COLO668 (cell line): ENCODE results near the gene TAS2R14.

Experiments used
- DNase-seq: peaks from one replicate; lab custom pipeline; 2025; ENCODE audit not compliant: unreplicated experiment; lab: John Stamatoyannopoulos, UW

The TAS2R14 gene

GRCh38 chr12:10939163-10939562, at the start of gene TAS2R14:
Gene TAS2R14, minus strand, starts transcription at chr12:10939263. Its CDS starts 56 bp downstream, at chr12:10939207.
- DNase-seq, result no peak

- no peak for DNase-seq
These were observed 47.7 kb upstream of the TAS2R14 start, which contains the start of gene TAS2R50 for GRCh38 chr12:10986812-10987211. Gene TAS2R50, minus strand, starts transcription at chr12:10986912. Its CDS starts 52 bp downstream, at chr12:10986860.

GRCh38 chr12:10982244-10982643, 43.2 kb upstream of the TAS2R14 start:
- DNase-seq, result no peak

GRCh38 chr12:10974965-10975364, 35.9 kb upstream of the TAS2R14 start:
- no peak for DNase-seq

- DNase-seq, result no peak
These were observed 29.8 kb upstream of the TAS2R14 start for GRCh38 chr12:10968765-10969456.

GRCh38 chr12:10967409-10967808, 28.3 kb upstream of the TAS2R14 start:
- no peak for DNase-seq

GRCh38 chr12:10966314-10966713, 27.3 kb upstream of the TAS2R14 start:
- no peak for DNase-seq

GRCh38 chr12:10965476-10965875, 26.4 kb upstream of the TAS2R14 start:
- DNase-seq, result no peak

- no peak for DNase-seq
These were observed 21.1 kb upstream of the TAS2R14 start for GRCh38 chr12:10960211-10960610.

GRCh38 chr12:10959804-10960203, 20.7 kb upstream of the TAS2R14 start:
- DNase-seq, result no peak

GRCh38 chr12:10957741-10958140, 18.7 kb upstream of the TAS2R14 start:
- no peak for DNase-seq

GRCh38 chr12:10956085-10956484, 17.0 kb upstream of the TAS2R14 start:
- no peak for DNase-seq

- DNase-seq, result no peak
These were observed 13.6 kb upstream of the TAS2R14 start for GRCh38 chr12:10952645-10953044.

- no peak for DNase-seq
These were observed 4.1 kb upstream of the TAS2R14 start for GRCh38 chr12:10943167-10943566.

GRCh38 chr12:10941916-10942607, 3.0 kb upstream of the TAS2R14 start:
- DNase-seq, result peak; percentile 18

- DNase-seq, result no peak
These were observed 2.3 kb upstream of the TAS2R14 start for GRCh38 chr12:10941369-10941768.

GRCh38 chr12:10940389-10940788, 1.3 kb upstream of the TAS2R14 start:
- no peak for DNase-seq

GRCh38 chr12:10936506-10936905, 2.6 kb downstream of the TAS2R14 start:
- DNase-seq, result no peak

GRCh38 chr12:10928746-10929286, 10.2 kb downstream of the TAS2R14 start, which contains the start of gene PRH2:
Gene PRH2, plus strand, starts transcription at chr12:10929236. Its CDS starts 38 bp downstream, at chr12:10929274.
- DNase-seq, result no peak

- no peak for DNase-seq
These were observed 12.8 kb downstream of the TAS2R14 start for GRCh38 chr12:10926269-10926668.

- DNase-seq, result no peak
These were observed 19.3 kb downstream of the TAS2R14 start for GRCh38 chr12:10919809-10920208.

- no peak for DNase-seq
These were observed 28.7 kb downstream of the TAS2R14 start for GRCh38 chr12:10910380-10910779.
